Central memory CD8-positive, alpha-beta T cell (primary cell): ENCODE data around the gene S1PR3.

Experiments used
- ATAC-seq: fragments of 150-1000 bp; cut with Tn5 transposase; replicated peaks from 2 replicates; pipeline ENCODE4 v1.10.0; 2022; ENCODE audit warnings: mild to moderate bottlenecking, moderate FRiP score, moderate number of reproducible peaks; ENCODE audit not compliant: poor library complexity, severe bottlenecking; ENCODE audit errors: extremely low read depth
- DNase-seq, 2 donors: peaks; one replicate each; pipeline ENCODE4 v3.0.0; 2021; ENCODE audit warnings: low spot score in 2 of 2
- H3K27ac Mint-ChIP-seq: one replicate; pipeline ENCODE4 v1.8.0; 2022; ENCODE audit warnings: low read depth, mild to moderate bottlenecking, moderate library complexity, mixed read lengths
- H3K27me3 Mint-ChIP-seq: one replicate; pipeline ENCODE4 v1.8.0; 2022; ENCODE audit warnings: mixed read lengths
- H3K36me3 Mint-ChIP-seq: one replicate; pipeline ENCODE4 v1.8.0; 2022; ENCODE audit warnings: mild to moderate bottlenecking, moderate library complexity, mixed read lengths; ENCODE audit not compliant: insufficient read depth
- H3K4me1 Mint-ChIP-seq: one replicate; pipeline ENCODE4 v1.8.0; 2022; ENCODE audit warnings: mixed read lengths
- H3K4me3 Mint-ChIP-seq: one replicate; pipeline ENCODE4 v1.8.0; 2022; ENCODE audit warnings: mild to moderate bottlenecking, moderate library complexity, mixed read lengths
- H3K9me3 Mint-ChIP-seq: one replicate; pipeline ENCODE4 v1.8.0; 2022; ENCODE audit warnings: mixed read lengths

Gene S1PR3

GRCh38 chr9:89039664-89040063 lies 48.4 kb downstream of the S1PR3 start:
- ATAC-seq (no peak), DNase-seq (no peak)
- H3K4me3 Mint-ChIP-seq = no peak overlapping the region
- peaks cover 26% of the 10 kb centered on the region for H3K27me3 Mint-ChIP-seq
- H3K4me1 Mint-ChIP-seq = no peaks in the 10 kb centered on the region
- no peaks in the 10 kb centered on the region for H3K9me3 Mint-ChIP-seq
- no peak overlapping the region for H3K27ac Mint-ChIP-seq
- no peaks in the 10 kb centered on the region for H3K36me3 Mint-ChIP-seq

DNA sequence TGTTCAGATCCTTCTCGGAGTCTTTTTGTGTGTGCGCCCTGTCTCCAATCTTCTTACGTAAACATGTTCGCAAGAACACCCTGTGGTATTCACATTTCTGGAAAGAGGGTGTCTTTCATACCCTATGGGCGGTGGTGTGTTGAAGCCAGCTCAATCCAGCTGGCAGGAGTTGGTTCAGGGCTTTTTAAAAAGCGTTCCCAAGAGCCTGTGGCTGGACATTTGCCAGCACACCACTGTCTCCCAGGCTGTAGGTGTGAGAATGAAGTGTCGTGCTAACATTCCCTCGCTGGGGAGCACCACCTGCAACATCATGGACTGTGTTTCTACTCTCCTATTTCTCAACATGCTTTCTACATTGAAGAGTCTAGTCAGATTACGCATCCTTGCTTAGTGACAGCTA lies 51.7 kb downstream of the S1PR3 start:
- Mint-ChIP-seq H3K27ac (no peak overlapping the region), H3K4me3 (no peak overlapping the region), H3K4me1 (no peaks in the 10 kb centered on the region), H3K27me3 (peaks cover 29% of the 10 kb centered on the region), H3K36me3 (no peaks in the 10 kb centered on the region), H3K9me3 (no peaks in the 10 kb centered on the region)
- DNase-seq = no peak
- no peak for ATAC-seq

DNA sequence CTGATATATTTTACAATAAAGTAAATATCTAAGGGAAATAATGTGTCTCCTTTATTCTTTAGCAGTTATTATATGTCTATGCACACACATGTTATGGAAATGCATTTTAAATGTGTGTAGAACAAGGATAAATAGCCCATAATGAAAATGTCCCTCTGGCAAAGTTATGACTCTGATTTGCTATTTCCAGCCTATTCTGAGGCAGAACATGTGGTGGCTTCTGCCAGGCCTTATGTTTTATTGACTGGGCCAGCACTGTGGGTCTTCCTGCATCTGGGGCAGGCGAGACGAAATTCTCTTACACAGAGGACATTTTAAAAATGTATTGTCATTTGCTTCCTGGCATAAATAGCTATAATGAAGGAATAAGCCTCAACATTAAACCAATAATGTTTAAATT lies 52.8 kb downstream of the S1PR3 start:
- peaks cover 33% of the 10 kb centered on the region for H3K27me3 Mint-ChIP-seq
- no peaks in the 10 kb centered on the region for H3K9me3 Mint-ChIP-seq
- no peak for ATAC-seq
- H3K36me3 Mint-ChIP-seq = no peaks in the 10 kb centered on the region
- no peak for DNase-seq
- H3K27ac Mint-ChIP-seq = no peak overlapping the region
- no peak overlapping the region for H3K4me3 Mint-ChIP-seq
- no peaks in the 10 kb centered on the region for H3K4me1 Mint-ChIP-seq

DNA sequence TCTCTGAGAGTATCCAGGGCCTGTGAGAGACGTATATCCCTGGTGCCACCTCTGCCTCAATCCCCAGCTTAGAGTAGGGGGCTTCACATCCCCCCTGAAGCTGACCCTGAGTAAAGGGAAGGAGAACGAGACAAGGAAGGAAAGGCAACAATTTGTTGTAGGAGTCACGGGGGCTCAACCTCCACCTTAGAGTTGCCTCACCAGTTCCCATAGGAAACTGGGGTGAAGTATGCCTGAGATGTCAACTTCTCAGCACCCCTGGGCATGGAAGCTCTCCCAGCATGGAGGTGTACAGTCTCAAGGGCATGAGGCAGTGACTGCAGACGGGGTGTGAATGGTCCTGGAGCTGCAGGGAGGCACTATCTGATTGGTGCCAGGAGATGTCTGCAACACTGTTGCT lies 53.6 kb downstream of the S1PR3 start:
- no peaks in the 10 kb centered on the region for H3K4me1 Mint-ChIP-seq
- no peak for DNase-seq
- no peak for ATAC-seq
- no peak overlapping the region for H3K4me3 Mint-ChIP-seq
- H3K9me3 Mint-ChIP-seq = no peaks in the 10 kb centered on the region
- no peak overlapping the region for H3K27ac Mint-ChIP-seq
- peaks cover 37% of the 10 kb centered on the region for H3K27me3 Mint-ChIP-seq
- no peaks in the 10 kb centered on the region for H3K36me3 Mint-ChIP-seq

GRCh38 chr9:89046832-89047231 lies 55.6 kb downstream of the S1PR3 start:
- Mint-ChIP-seq H3K36me3 (no peaks in the 10 kb centered on the region), H3K27ac (no peak overlapping the region), H3K9me3 (no peaks in the 10 kb centered on the region), H3K27me3 (peaks cover 49% of the 10 kb centered on the region), H3K4me3 (no peak overlapping the region), H3K4me1 (no peaks in the 10 kb centered on the region)
- ATAC-seq (no peak), DNase-seq (no peak)

DNA sequence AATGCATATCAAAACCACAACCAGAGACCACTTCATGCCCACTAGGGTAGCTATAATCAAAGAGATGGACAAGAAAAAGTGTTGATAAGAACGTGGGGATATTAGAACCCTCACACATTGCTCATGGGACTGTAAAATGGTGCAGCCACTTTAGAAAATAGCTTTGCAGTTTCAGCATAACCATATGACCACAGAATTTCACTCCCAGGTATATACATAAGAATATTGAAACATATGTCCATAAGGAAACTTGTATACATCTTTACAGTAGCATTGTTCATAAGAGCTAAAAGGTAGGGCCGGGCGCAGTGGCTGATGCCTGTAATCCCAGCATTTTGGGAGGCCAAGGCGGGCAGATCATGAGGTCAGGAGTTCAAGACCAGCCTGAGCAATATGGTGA lies 56.4 kb downstream of the S1PR3 start:
- H3K4me1 Mint-ChIP-seq = no peaks in the 10 kb centered on the region
- no peak overlapping the region for H3K4me3 Mint-ChIP-seq
- peaks cover 49% of the 10 kb centered on the region for H3K27me3 Mint-ChIP-seq
- no peaks in the 10 kb centered on the region for H3K36me3 Mint-ChIP-seq
- DNase-seq = no peak
- H3K9me3 Mint-ChIP-seq = no peaks in the 10 kb centered on the region
- no peak overlapping the region for H3K27ac Mint-ChIP-seq
- no peak for ATAC-seq

DNA sequence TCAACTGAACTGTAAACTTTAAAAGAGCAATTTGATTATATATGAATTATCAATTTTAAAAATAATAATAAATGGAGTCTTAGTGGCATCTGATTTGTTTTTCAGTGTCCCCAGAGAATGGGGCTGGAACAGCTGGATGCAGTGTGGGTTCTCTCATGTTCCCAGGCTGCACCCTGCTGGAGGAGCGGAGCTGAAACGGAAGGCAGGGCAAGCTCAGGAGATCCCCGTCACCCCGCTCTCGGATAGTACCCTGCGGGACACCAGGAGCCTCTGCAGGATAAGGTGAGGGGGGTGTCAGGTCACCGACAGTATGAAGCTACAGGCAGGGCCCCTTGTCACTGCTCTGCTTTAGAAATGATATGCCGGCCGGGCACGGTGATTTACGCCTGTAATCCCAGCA lies 57.3 kb downstream of the S1PR3 start:
- H3K4me3 Mint-ChIP-seq = no peak overlapping the region

GRCh38 chr9:89049646-89050045 lies 58.4 kb downstream of the S1PR3 start:
- no peaks in the 10 kb centered on the region for H3K9me3 Mint-ChIP-seq
- no peak for ATAC-seq
- H3K36me3 Mint-ChIP-seq = no peaks in the 10 kb centered on the region
- DNase-seq = no peak
- H3K27ac Mint-ChIP-seq = no peak overlapping the region
- peaks cover 58% of the 10 kb centered on the region for H3K27me3 Mint-ChIP-seq
- no peak overlapping the region for H3K4me3 Mint-ChIP-seq
- no peaks in the 10 kb centered on the region for H3K4me1 Mint-ChIP-seq

More for the DNA sequence above, 57.3 kb downstream of the S1PR3 start:
- no peak for DNase-seq
- Mint-ChIP-seq H3K36me3 (no peaks in the 10 kb centered on the region), H3K4me1 (no peaks in the 10 kb centered on the region), H3K27ac (no peak overlapping the region), H3K27me3 (peaks cover 52% of the 10 kb centered on the region), H3K9me3 (no peaks in the 10 kb centered on the region)
- ATAC-seq = no peak

GRCh38 chr9:89051421-89052025 lies 60.3 kb downstream of the S1PR3 start:
- no peaks in the 10 kb centered on the region for H3K36me3 Mint-ChIP-seq
- no peak overlapping the region for H3K4me3 Mint-ChIP-seq
- ATAC-seq = no peak
- peaks cover 60% of the 10 kb centered on the region for H3K27me3 Mint-ChIP-seq
- no peak for DNase-seq
- H3K4me1 Mint-ChIP-seq = no peaks in the 10 kb centered on the region
- no peaks in the 10 kb centered on the region for H3K9me3 Mint-ChIP-seq
- no peak overlapping the region for H3K27ac Mint-ChIP-seq

DNA sequence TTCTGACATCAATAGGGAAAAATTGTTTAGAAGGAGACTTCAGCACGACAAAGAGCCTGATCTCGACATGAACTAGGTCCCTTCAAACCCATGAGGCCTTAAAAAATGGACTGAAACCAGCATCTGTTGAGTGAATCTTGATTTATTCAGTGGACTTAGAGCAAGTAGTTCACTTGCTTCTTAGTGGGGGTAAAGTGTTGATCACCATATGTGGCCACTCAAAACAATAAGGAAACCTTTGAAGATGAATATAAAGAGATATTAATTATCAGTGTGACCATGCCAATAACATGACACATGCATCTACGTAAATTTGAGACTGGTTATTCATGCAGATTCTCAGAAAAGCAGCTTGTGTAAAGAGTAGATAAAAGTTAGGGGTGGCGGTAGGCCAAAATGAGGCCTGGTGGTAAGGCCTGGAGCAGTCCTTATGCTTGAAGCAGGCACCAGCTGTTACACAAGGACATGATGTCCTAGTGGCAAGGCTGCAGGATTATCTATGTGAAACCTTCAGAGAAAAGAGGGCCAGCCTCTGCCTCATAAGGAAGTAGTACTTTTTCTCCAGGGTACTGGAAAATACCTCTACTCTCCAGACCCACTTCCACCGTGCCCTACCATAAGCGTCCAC lies 61.3 kb downstream of the S1PR3 start:
- H3K4me1 Mint-ChIP-seq = no peaks in the 10 kb centered on the region
- H3K4me3 Mint-ChIP-seq = no peak overlapping the region
- H3K36me3 Mint-ChIP-seq = no peaks in the 10 kb centered on the region
- no peak overlapping the region for H3K27ac Mint-ChIP-seq
- H3K27me3 Mint-ChIP-seq = peaks cover 50% of the 10 kb centered on the region
- no peaks in the 10 kb centered on the region for H3K9me3 Mint-ChIP-seq
- no peak for DNase-seq
- no peak for ATAC-seq

DNA sequence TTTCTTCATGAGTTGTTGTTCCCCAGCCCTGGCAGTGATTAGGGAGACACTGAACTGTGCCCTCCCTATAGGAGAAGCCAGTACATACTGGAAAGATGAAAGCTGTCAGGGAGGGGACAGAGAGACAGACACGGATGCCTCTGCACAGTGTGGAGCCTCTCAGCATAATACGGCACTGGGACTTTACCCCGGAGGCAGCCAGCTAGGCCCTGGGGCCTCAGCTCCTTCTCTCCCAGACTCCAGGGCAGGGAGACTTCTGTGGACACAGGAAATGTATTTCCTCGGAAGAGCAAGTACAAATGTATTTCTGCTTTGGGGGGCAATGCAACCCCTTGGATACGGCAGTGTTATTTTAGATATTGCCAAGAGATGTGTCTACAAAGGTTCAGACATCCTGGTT lies 62.0 kb downstream of the S1PR3 start:
- Mint-ChIP-seq H3K4me3 (no peak overlapping the region), H3K36me3 (no peaks in the 10 kb centered on the region), H3K9me3 (no peaks in the 10 kb centered on the region), H3K27ac (no peak overlapping the region), H3K27me3 (peaks cover 43% of the 10 kb centered on the region), H3K4me1 (no peaks in the 10 kb centered on the region)
- DNase-seq = no peak
- no peak for ATAC-seq
